Activated CD4-positive, alpha-beta T cell treated with anti-CD3 and anti-CD28 coated beads for 36 hours (primary cell): ENCODE results near the gene GLIS2. TPM values are rescaled to one million over a fixed set of nuclear protein-coding genes. Genes with fewer than 3 reads are reported as not detected.

Experiments used
- ATAC-seq: fragments of 200-7000 bp; cut with Tn5 transposase; one replicate; pipeline ENCODE4 v1.10.0; 2021; ENCODE audit warnings: mild to moderate bottlenecking, moderate library complexity
- CTCF ChIA-PET: fragments of 350-600 bp; sonication (Branson Sonifier 250); formaldehyde crosslinking; loops from one replicate; lab custom pipeline; 2021; ENCODE audit warnings: antibody characterized with exemption; lab: Charles Lee
- POLR2A ChIA-PET: fragments of 350-600 bp; sonication (Branson Sonifier 250); formaldehyde crosslinking; loops from one replicate; lab custom pipeline; 2021; ENCODE audit warnings: antibody characterized with exemption, inconsistent platforms; lab: Charles Lee
- DNase-seq: peaks from one replicate; pipeline ENCODE4 v3.0.0-alpha.2; 2020
- H3K27ac Mint-ChIP-seq: one replicate; pipeline ENCODE4 v1.8.0; 2021; ENCODE audit warnings: mixed read lengths
- H3K27me3 Mint-ChIP-seq: one replicate; pipeline ENCODE4 v1.8.0; 2021; ENCODE audit warnings: mixed read lengths
- H3K36me3 Mint-ChIP-seq: one replicate; pipeline ENCODE4 v1.8.0; 2021; ENCODE audit warnings: low read depth, mixed read lengths
- H3K4me1 Mint-ChIP-seq: one replicate; pipeline ENCODE4 v1.8.0; 2021; ENCODE audit warnings: mixed read lengths
- H3K4me3 Mint-ChIP-seq: one replicate; pipeline ENCODE4 v1.8.0; 2021; ENCODE audit warnings: mild to moderate bottlenecking, moderate library complexity, mixed read lengths
- H3K9me3 Mint-ChIP-seq: one replicate; pipeline ENCODE4 v1.8.0; 2021; ENCODE audit warnings: low read depth, mixed read lengths
- intact Hi-C, 2 experiments: fragments of 100-400 bp; cut with DNase I in 1 of 2; cut with micrococcal nuclease in 1 of 2; formaldehyde crosslinking; loops; one replicate each; pipeline versions ENCODE4 v1.14.2 to v1.15.1; 2022 to 2024; cut with DNase I, micrococcal nuclease
- total RNA-seq, 2 experiments: library from RNA; stranded (reverse); gene quantifications; one replicate each; pipeline ENCODE4 v1.2.3, GENCODE V29; 2021

GLIS2 gene
- total RNA-seq, 2 experiments from 2014 or later = 0.27 to 0.30 TPM

GRCh38 chr16:4386951-4387565 lies 71.2 kb downstream of the GLIS2 start:
- ChIA-PET POLR2A (no interaction called here), CTCF (interaction anchor here (0.9 to 1.0 kb wide), 2 partner anchors 17 to 18 kb away, joined by 3 read pairs; no protein-coding TSS in a partner anchor)
- DNase-seq = no peak
- Mint-ChIP-seq H3K4me3 (no peak overlapping the region), H3K9me3 (no peaks in the 10 kb centered on the region), H3K36me3 (peaks cover 15% of the 10 kb centered on the region), H3K4me1 (no peaks in the 10 kb centered on the region), H3K27ac (no peak overlapping the region), H3K27me3 (no peaks in the 10 kb centered on the region)
- no peak for ATAC-seq
- intact Hi-C loops = no loop called here

- intact Hi-C loops = no loop called here
- CTCF ChIA-PET = no interaction called here
- POLR2A ChIA-PET = no interaction called here
- no peaks in the 10 kb centered on the region for H3K9me3 Mint-ChIP-seq
- H3K4me1 Mint-ChIP-seq = no peaks in the 10 kb centered on the region
- no peak overlapping the region for H3K27ac Mint-ChIP-seq
- H3K4me3 Mint-ChIP-seq = no peak overlapping the region
- DNase-seq = no peak
- H3K36me3 Mint-ChIP-seq = peaks cover 15% of the 10 kb centered on the region
- H3K27me3 Mint-ChIP-seq = no peaks in the 10 kb centered on the region
- no peak for ATAC-seq
These were observed 71.9 kb downstream of the GLIS2 start for GRCh38 chr16:4387781-4388180.

DNA sequence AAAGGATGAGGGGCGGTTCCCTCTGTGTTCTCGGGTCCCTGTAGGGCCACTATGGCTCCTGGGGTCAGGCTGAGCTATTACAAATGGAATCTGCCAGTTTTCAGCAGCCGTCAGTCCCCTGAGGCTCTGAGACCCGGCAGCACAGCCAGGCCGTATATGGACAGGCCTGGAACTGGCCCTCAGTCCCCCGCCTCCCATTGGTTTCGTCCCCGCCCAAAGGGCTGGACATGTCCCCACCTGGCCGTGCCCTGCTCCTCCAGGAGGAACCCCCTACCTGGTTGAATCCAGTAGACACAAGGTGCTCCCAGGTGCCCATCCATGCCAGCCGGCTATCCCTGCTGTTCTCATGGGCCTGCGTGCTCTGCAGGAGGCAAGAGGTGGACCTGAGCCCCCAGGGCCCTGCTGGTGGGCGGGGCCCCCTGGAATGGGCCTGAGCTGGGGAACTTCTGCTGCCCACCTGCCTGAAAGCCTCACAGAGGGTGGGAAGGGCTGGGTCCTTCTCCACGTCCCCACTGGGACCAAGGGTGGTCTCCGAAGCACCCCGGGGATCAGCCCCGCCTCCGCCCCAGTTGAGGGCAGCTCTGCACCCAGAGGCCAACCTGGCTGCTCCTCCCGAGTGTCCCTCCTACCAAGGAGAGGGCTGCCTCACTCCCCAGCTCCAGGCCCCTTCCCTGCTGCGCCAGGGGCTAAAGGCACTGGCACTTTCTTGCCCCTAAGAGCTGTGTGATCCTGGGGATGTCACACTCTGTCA lies 72.6 kb downstream of the GLIS2 start:
- ChIA-PET POLR2A (no interaction called here), CTCF (interaction anchor here (0.6 kb wide), 2 partner anchors 9 to 37 kb away, joined by 3 read pairs; no protein-coding TSS in a partner anchor)
- H3K9me3 Mint-ChIP-seq = no peaks in the 10 kb centered on the region
- DNase-seq (no peak), ATAC-seq (no peak)
- intact Hi-C loops = no loop called here
- H3K27me3 Mint-ChIP-seq = no peaks in the 10 kb centered on the region
- H3K27ac Mint-ChIP-seq = no peak overlapping the region
- no peak overlapping the region for H3K4me3 Mint-ChIP-seq
- peaks cover 12% of the 10 kb centered on the region for H3K36me3 Mint-ChIP-seq
- H3K4me1 Mint-ChIP-seq = no peaks in the 10 kb centered on the region

Other genes starting within 250 kb of the GLIS2 start
- 1 to 10 TPM; 5.3 to 6.2 TPM for gene ADCY9, start 199.6 kb upstream of the GLIS2 start, total RNA-seq
- not detected for gene SRL, start 74.0 kb upstream of the GLIS2 start, total RNA-seq
- 10 to 100 TPM; 31.0 to 42.4 TPM for gene TFAP4, start 43.0 kb upstream of the GLIS2 start, total RNA-seq
- gene PAM16, start 35.3 kb downstream of the GLIS2 start, total RNA-seq = 10 to 100 TPM; 62.8 to 67.8 TPM
- gene VASN, start 55.8 kb downstream of the GLIS2 start, total RNA-seq = not detected
- gene CORO7, start 100.5 kb downstream of the GLIS2 start, total RNA-seq = 10 to 100 TPM; 65.0 to 67.1 TPM
- gene DNAJA3, start 109.8 kb downstream of the GLIS2 start, total RNA-seq = 100 to 1,000 TPM in 1 of 2 experiments, 10 to 100 TPM in 1; 93.9 to 102 TPM
- gene NMRAL1, start 158.6 kb downstream of the GLIS2 start, total RNA-seq = 10 to 100 TPM; 27.1 to 29.5 TPM
- 10 to 100 TPM; 67.7 to 80.2 TPM for gene HMOX2, start 160.3 kb downstream of the GLIS2 start, total RNA-seq
- 10 to 100 TPM; 28.3 to 30.2 TPM for gene CDIP1, start 222.7 kb downstream of the GLIS2 start, total RNA-seq
- gene C16orf96, start 240.3 kb downstream of the GLIS2 start, total RNA-seq = under 1 TPM; 0.09 to 0.18 TPM